HepG2 (cell line): Measurements from ENCODE around the gene MEGF6. TPM values are rescaled to one million over a fixed set of nuclear protein-coding genes. Genes with fewer than 3 reads are reported as not detected.

Experiments
- ARID2 ChIP-seq: sonication (generic); formaldehyde crosslinking; IDR thresholded peaks from 2 replicates; pipeline ENCODE4 v1.8.1; 2022; ENCODE audit warnings: mild to moderate bottlenecking, missing genetic modification reagents, borderline replicate concordance
- ETV5 ChIP-seq: IDR thresholded peaks from 2 replicates; pipeline ENCODE4 v1.6.1; 2018; ENCODE audit warnings: missing biosample characterization, missing genetic modification reagents, inconsistent platforms, borderline replicate concordance
- KDM5B ChIP-seq: sonication (generic); formaldehyde crosslinking; IDR thresholded peaks from 2 replicates; pipeline ENCODE4 v1.4.0; 2020; ENCODE audit warnings: missing genetic modification reagents, mild to moderate bottlenecking, borderline replicate concordance
- KLF16 ChIP-seq, 2 experiments: sonication (generic) in 1 of 2; formaldehyde crosslinking in 1 of 2; IDR thresholded peaks; 2 replicates each; pipeline versions ENCODE4 v1.6.1 to v1.8.0; 2016 to 2023; ENCODE audit warnings: missing genetic modification reagents in 2 of 2, missing compliant biosample characterization in 1 of 2
- MYC ChIP-seq: sonication (generic); formaldehyde crosslinking; IDR thresholded peaks from 2 replicates; pipeline ENCODE4 v1.9.0; 2021; ENCODE audit warnings: missing genetic modification reagents, borderline replicate concordance
- NPAS2 ChIP-seq: sonication (generic); formaldehyde crosslinking; IDR thresholded peaks from 2 replicates; pipeline ENCODE4 v1.8.0; 2022; ENCODE audit warnings: mild to moderate bottlenecking, missing genetic modification reagents, borderline replicate concordance
- NR2C2 ChIP-seq: sonication (generic); formaldehyde crosslinking; IDR thresholded peaks from 2 replicates; pipeline ENCODE4 v1.4.0; 2020; ENCODE audit warnings: missing genetic modification reagents, mild to moderate bottlenecking, moderate library complexity, borderline replicate concordance
- RAD51 ChIP-seq: fragments of 450-650 bp; IDR thresholded peaks from 2 replicates; pipeline ENCODE4 v1.6.1; 2016; ENCODE audit warnings: borderline replicate concordance
- YEATS4 ChIP-seq: sonication (generic); formaldehyde crosslinking; IDR thresholded peaks from 2 replicates; pipeline ENCODE4 v1.4.0; 2020; ENCODE audit warnings: missing genetic modification reagents, borderline replicate concordance
- YY1 ChIP-seq: IDR thresholded peaks from 2 replicates; pipeline ENCODE4 v1.6.1; 2011; ENCODE audit warnings: low read length, low read depth, moderate library complexity, mild to moderate bottlenecking; ENCODE audit not compliant: insufficient read depth, insufficient replicate concordance
- ZBED4 ChIP-seq: sonication (generic); formaldehyde crosslinking; IDR thresholded peaks from 2 replicates; pipeline ENCODE4 v1.4.0; 2020; ENCODE audit warnings: missing genetic modification reagents, borderline replicate concordance
- ZC3H13 ChIP-seq: sonication (generic); formaldehyde crosslinking; IDR thresholded peaks from 2 replicates; pipeline ENCODE4 v1.8.1; 2023; ENCODE audit warnings: mild to moderate bottlenecking, missing genetic modification reagents, moderate library complexity
- ZFP36L1 ChIP-seq: sonication (generic); formaldehyde crosslinking; IDR thresholded peaks from 2 replicates; pipeline ENCODE4 v1.8.0; 2022; ENCODE audit warnings: mild to moderate bottlenecking, missing genetic modification reagents, moderate library complexity
- ZNF557 ChIP-seq: sonication (generic); formaldehyde crosslinking; IDR thresholded peaks from 2 replicates; pipeline ENCODE4 v1.4.0; 2020; ENCODE audit warnings: missing genetic modification reagents
- ZNF605 ChIP-seq: sonication (generic); formaldehyde crosslinking; IDR thresholded peaks from 2 replicates; pipeline ENCODE4 v1.8.0; 2022; ENCODE audit warnings: mild to moderate bottlenecking, missing genetic modification reagents
- polyA plus RNA-seq, 8 experiments: library from polyadenylated mRNA; depleted of rRNA in 3 of 8; stranded (reverse) in 7 of 8; unstranded in 1 of 8; fragments of >200 nt; fragmentation: Illumina TruSeq in 4 of 8; extraction: Trizol in 4 of 8; gene quantifications; 2 replicates each; pipeline versions ENCODE4 v1.2.1 to v1.2.3, GENCODE V29; 2011 to 2016; ENCODE audit warnings: low read depth in 4 of 8, missing spikeins in 1 of 8, mixed read lengths in 1 of 8; ENCODE audit not compliant: insufficient read depth in 1 of 8
- total RNA-seq, 5 experiments: library from RNA; depleted of rRNA; stranded (reverse); fragments of >200 nt; fragmentation: Illumina TruSeq; extraction: Trizol; gene quantifications; 2 replicates each; pipeline ENCODE4 v1.2.3, GENCODE V29; 2016; ENCODE audit warnings: low read depth in 1 of 5
- TF ChIP-seq, protein P1 (sequence below): sonication (generic); formaldehyde crosslinking; IDR thresholded peaks from 2 replicates; pipeline ENCODE4 v1.5.1; 2020; ENCODE audit warnings: mild to moderate bottlenecking, missing genetic modification reagents, moderate library complexity

Gene MEGF6
- total and polyA plus RNA-seq, 2 of the 13 experiments (the other 11 are each of a cell fraction or from before 2014, with no cell fraction given) = 1.9 TPM

- TF ChIP-seq ARID2 (CRISPR knock-in tag) (0 out of 2 replicates have a peak, but pooled peaks have one; percentile 51), YEATS4 (peak; percentile 52; the same call in 1 of the 2 replicates), YY1 (peak; percentile 59), NR2C2 (no peak), ETV5 (peak; percentile 42; the same call in 1 of the 2 replicates), ZC3H13 (peak; percentile 11; the same call in 1 of the 2 replicates), MYC (CRISPR knock-in tag) (peak; percentile 23; the same call in 1 of the 2 replicates), ZFP36L1 (CRISPR knock-in tag) (no peak), NPAS2 (no peak), RAD51 (no peak), ZBED4 (no peak), KDM5B (no peak), ZNF605 (CRISPR knock-in tag) (peak; percentile 32; the same call in 1 of the 2 replicates), ZNF557 (CRISPR knock-in tag) (0 out of 2 replicates have a peak, but pooled peaks have one; percentile 21), KLF16 (CRISPR knock-in tag; IDR thresholded peaks at IDR 0.05) (0 out of 4 replicates have a peak, but pooled peaks of 1 of the 2 experiments have one; percentile 5)
- TF ChIP-seq, protein P1, sequence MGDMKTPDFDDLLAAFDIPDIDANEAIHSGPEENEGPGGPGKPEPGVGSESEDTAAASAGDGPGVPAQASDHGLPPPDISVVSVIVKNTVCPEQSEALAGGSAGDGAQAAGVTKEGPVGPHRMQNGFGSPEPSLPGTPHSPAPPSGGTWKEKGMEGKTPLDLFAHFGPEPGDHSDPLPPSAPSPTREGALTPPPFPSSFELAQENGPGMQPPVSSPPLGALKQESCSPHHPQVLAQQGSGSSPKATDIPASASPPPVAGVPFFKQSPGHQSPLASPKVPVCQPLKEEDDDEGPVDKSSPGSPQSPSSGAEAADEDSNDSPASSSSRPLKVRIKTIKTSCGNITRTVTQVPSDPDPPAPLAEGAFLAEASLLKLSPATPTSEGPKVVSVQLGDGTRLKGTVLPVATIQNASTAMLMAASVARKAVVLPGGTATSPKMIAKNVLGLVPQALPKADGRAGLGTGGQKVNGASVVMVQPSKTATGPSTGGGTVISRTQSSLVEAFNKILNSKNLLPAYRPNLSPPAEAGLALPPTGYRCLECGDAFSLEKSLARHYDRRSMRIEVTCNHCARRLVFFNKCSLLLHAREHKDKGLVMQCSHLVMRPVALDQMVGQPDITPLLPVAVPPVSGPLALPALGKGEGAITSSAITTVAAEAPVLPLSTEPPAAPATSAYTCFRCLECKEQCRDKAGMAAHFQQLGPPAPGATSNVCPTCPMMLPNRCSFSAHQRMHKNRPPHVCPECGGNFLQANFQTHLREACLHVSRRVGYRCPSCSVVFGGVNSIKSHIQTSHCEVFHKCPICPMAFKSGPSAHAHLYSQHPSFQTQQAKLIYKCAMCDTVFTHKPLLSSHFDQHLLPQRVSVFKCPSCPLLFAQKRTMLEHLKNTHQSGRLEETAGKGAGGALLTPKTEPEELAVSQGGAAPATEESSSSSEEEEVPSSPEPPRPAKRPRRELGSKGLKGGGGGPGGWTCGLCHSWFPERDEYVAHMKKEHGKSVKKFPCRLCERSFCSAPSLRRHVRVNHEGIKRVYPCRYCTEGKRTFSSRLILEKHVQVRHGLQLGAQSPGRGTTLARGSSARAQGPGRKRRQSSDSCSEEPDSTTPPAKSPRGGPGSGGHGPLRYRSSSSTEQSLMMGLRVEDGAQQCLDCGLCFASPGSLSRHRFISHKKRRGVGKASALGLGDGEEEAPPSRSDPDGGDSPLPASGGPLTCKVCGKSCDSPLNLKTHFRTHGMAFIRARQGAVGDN (CRISPR knock-in tag) = peak; percentile 79
These were observed 152.0 kb downstream of the MEGF6 start (continued) for GRCh38 chr1:3459051-3459908.
